ENCODE measurements around the gene FIZ1.

The FIZ1 gene

GRCh38 chr19:55623130-55623529 is 23.8 kb upstream of the FIZ1 start:
- peaks cover 16% of the 10 kb centered on the region for H3K4me1 ChIP-seq (ENCODE audit: insufficient read depth, low read length, poor library complexity, severe bottlenecking)
- H3K27me3 ChIP-seq (ENCODE audit: insufficient read depth, low read length, poor library complexity, severe bottlenecking): no peaks in the 10 kb centered on the region
- no peaks in the 10 kb centered on the region for H3K9me2 ChIP-seq (replicated peaks; ENCODE audit: low read depth, low read length)
- peak overlapping the region; percentile 66 for H3K4me2 ChIP-seq (ENCODE audit: low read depth, low read length, poor library complexity, severe bottlenecking)
- H2AFZ ChIP-seq (ENCODE audit: low read length): no peak overlapping the region
- H3K36me3 ChIP-seq (ENCODE audit: insufficient read depth, low read length): no peaks in the 10 kb centered on the region
- no peak overlapping the region for H3K4me3 ChIP-seq (ENCODE audit: low read length, poor library complexity, severe bottlenecking)
- TF ChIP-seq CTCF (conservative IDR thresholded peaks at IDR 0.05; ENCODE audit: low read length): no peak
- no peak for TF ChIP-seq EZH2phosphoT487 (IDR thresholded peaks at IDR 0.05; ENCODE audit: borderline replicate concordance)
- H3F3A ChIP-seq (ENCODE audit: low read depth): no peaks in the 10 kb centered on the region
- H3K79me2 ChIP-seq (ENCODE audit: insufficient read depth, low read length): 0 out of 2 replicates have a peak, but pooled peaks cover 7% of the 10 kb centered on the region
- H3K9me3 ChIP-seq (ENCODE audit: insufficient read depth, low read depth, low read length): no peaks in the 10 kb centered on the region
- H4K20me1 ChIP-seq (ENCODE audit: insufficient read depth, low read length, poor library complexity, severe bottlenecking): peaks cover 6% of the 10 kb centered on the region
- no peak overlapping the region for H3K9ac ChIP-seq (ENCODE audit: low read depth, low read length, poor library complexity, severe bottlenecking)

- Histone ChIP-seq H2AFZ (ENCODE audit: low read length) (no peak overlapping the region), H3K27me3 (ENCODE audit: insufficient read depth, low read length, poor library complexity, severe bottlenecking) (no peaks in the 10 kb centered on the region), H3K9me2 (replicated peaks; ENCODE audit: low read depth, low read length) (no peaks in the 10 kb centered on the region), H3K4me3 (ENCODE audit: low read length, poor library complexity, severe bottlenecking) (no peak overlapping the region), H3K9ac (ENCODE audit: low read depth, low read length, poor library complexity, severe bottlenecking) (no peak overlapping the region), H3K4me2 (ENCODE audit: low read depth, low read length, poor library complexity, severe bottlenecking) (no peak overlapping the region), H3K4me1 (ENCODE audit: insufficient read depth, low read length, poor library complexity, severe bottlenecking) (peaks cover 16% of the 10 kb centered on the region), H3K79me2 (ENCODE audit: insufficient read depth, low read length) (0 out of 2 replicates have a peak, but pooled peaks cover 7% of the 10 kb centered on the region), H3K36me3 (ENCODE audit: insufficient read depth, low read length) (peaks cover 3% of the 10 kb centered on the region; the same call in 1 of the 2 replicates), H3K9me3 (ENCODE audit: insufficient read depth, low read depth, low read length) (no peaks in the 10 kb centered on the region), H3F3A (ENCODE audit: low read depth) (no peaks in the 10 kb centered on the region), H4K20me1 (ENCODE audit: insufficient read depth, low read length, poor library complexity, severe bottlenecking) (peaks cover 6% of the 10 kb centered on the region)
- TF ChIP-seq EZH2phosphoT487 (IDR thresholded peaks at IDR 0.05; ENCODE audit: borderline replicate concordance) (no peak), CTCF (conservative IDR thresholded peaks at IDR 0.05; ENCODE audit: low read length) (no peak)
These were observed 23.1 kb upstream of the FIZ1 start for GRCh38 chr19:55622242-55622969.

- Histone ChIP-seq H3K9me3 (ENCODE audit: insufficient read depth, low read depth, low read length) (no peaks in the 10 kb centered on the region), H2AFZ (ENCODE audit: low read length) (no peak overlapping the region), H3K9ac (ENCODE audit: low read depth, low read length, poor library complexity, severe bottlenecking) (no peak overlapping the region), H3K79me2 (ENCODE audit: insufficient read depth, low read length) (0 out of 2 replicates have a peak, but pooled peaks cover 7% of the 10 kb centered on the region), H3K9me2 (replicated peaks; ENCODE audit: low read depth, low read length) (no peaks in the 10 kb centered on the region), H4K20me1 (ENCODE audit: insufficient read depth, low read length, poor library complexity, severe bottlenecking) (peaks cover 6% of the 10 kb centered on the region), H3K4me2 (ENCODE audit: low read depth, low read length, poor library complexity, severe bottlenecking) (no peak overlapping the region), H3K4me1 (ENCODE audit: insufficient read depth, low read length, poor library complexity, severe bottlenecking) (peaks cover 16% of the 10 kb centered on the region), H3K36me3 (ENCODE audit: insufficient read depth, low read length) (peaks cover 7% of the 10 kb centered on the region; the same call in 1 of the 2 replicates), H3K4me3 (ENCODE audit: low read length, poor library complexity, severe bottlenecking) (no peak overlapping the region), H3K27me3 (ENCODE audit: insufficient read depth, low read length, poor library complexity, severe bottlenecking) (no peaks in the 10 kb centered on the region), H3F3A (ENCODE audit: low read depth) (no peaks in the 10 kb centered on the region)
- no peak for TF ChIP-seq CTCF (conservative IDR thresholded peaks at IDR 0.05; ENCODE audit: low read length)
- no peak for TF ChIP-seq EZH2phosphoT487 (IDR thresholded peaks at IDR 0.05; ENCODE audit: borderline replicate concordance)
These were observed 22.4 kb upstream of the FIZ1 start for GRCh38 chr19:55621673-55622231.

Data from Loucy (cell line).